GM23338 (cell line): Measurements from ENCODE around the gene IMPACT. TPM values are rescaled to one million over a fixed set of nuclear protein-coding genes. Genes with fewer than 3 reads are reported as not detected.

Experiments
- ATAC-seq: fragments of 200-7000 bp; cut with Tn5 transposase; 3 replicates; pipeline ENCODE4 v1.9.1; 2020
- DNase-seq: peaks from one replicate; pipeline ENCODE4 v3.0.0-alpha.2; 2015; ENCODE audit warnings: low spot score
- H2AFZ ChIP-seq: fragments of 200-600 bp; sonication (generic); 2 replicates; pipeline ENCODE4 v1.8.0; 2016; ENCODE audit warnings: antibody characterized with exemption, mild to moderate bottlenecking, moderate library complexity
- H3F3A ChIP-seq: fragments of 200-600 bp; sonication (generic); replicated peaks from 2 replicates; pipeline ENCODE4 v1.8.0; 2017; ENCODE audit warnings: antibody characterized with exemption, mixed run types, low read depth
- H3K27ac ChIP-seq: fragments of 200-600 bp; sonication (generic); 2 replicates; pipeline ENCODE4 v1.6.1; 2016; ENCODE audit warnings: low read depth
- H3K27me3 ChIP-seq: fragments of 200-600 bp; sonication (generic); 2 replicates; pipeline ENCODE4 v1.8.0; 2016; ENCODE audit warnings: mild to moderate bottlenecking, mixed run types, moderate library complexity; ENCODE audit not compliant: insufficient read depth
- H3K36me3 ChIP-seq: fragments of 200-600 bp; sonication (generic); 2 replicates; pipeline ENCODE4 v1.8.0; 2016; ENCODE audit warnings: mild to moderate bottlenecking; ENCODE audit not compliant: insufficient read depth
- H3K4me1 ChIP-seq: fragments of 200-600 bp; sonication (generic); 2 replicates; pipeline ENCODE4 v1.8.0; 2016; ENCODE audit warnings: mild to moderate bottlenecking, moderate library complexity; ENCODE audit not compliant: insufficient read depth
- H3K4me2 ChIP-seq: fragments of 200-600 bp; sonication (generic); 2 replicates; pipeline ENCODE4 v1.7.1; 2017; ENCODE audit warnings: mixed run types
- H3K4me3 ChIP-seq: fragments of 200-600 bp; sonication (generic); 2 replicates; pipeline ENCODE4 v1.6.1; 2016; ENCODE audit warnings: mixed run types
- H3K79me2 ChIP-seq: fragments of 200-600 bp; sonication (generic); replicated peaks from 2 replicates; pipeline ENCODE4 v1.8.0; 2017; ENCODE audit warnings: mild to moderate bottlenecking; ENCODE audit not compliant: insufficient read depth
- H3K9me2 ChIP-seq: fragments of 200-600 bp; sonication (generic); 2 replicates; pipeline ENCODE4 v1.8.0; 2017; ENCODE audit not compliant: insufficient read depth
- H4K20me1 ChIP-seq: fragments of 200-600 bp; sonication (generic); replicated peaks from 2 replicates; pipeline ENCODE4 v1.8.0; 2017; ENCODE audit warnings: mild to moderate bottlenecking; ENCODE audit not compliant: insufficient read depth
- H3K27ac Mint-ChIP-seq: 2 replicates; pipeline ENCODE4 v1.8.0; 2020; ENCODE audit warnings: inconsistent platforms, mild to moderate bottlenecking, moderate library complexity, mixed read lengths
- H3K27me3 Mint-ChIP-seq: 3 replicates; pipeline ENCODE4 v1.8.0; 2022; ENCODE audit warnings: low read depth, mild to moderate bottlenecking, moderate library complexity, mixed read lengths, inconsistent platforms; ENCODE audit not compliant: insufficient read depth, poor library complexity
- H3K36me3 Mint-ChIP-seq: 3 replicates; pipeline ENCODE4 v1.8.0; 2021; ENCODE audit warnings: low read depth, mild to moderate bottlenecking, inconsistent platforms, moderate library complexity, mixed read lengths
- H3K4me1 Mint-ChIP-seq: 3 replicates; pipeline ENCODE4 v1.8.0; 2020; ENCODE audit warnings: mild to moderate bottlenecking, inconsistent platforms, mixed read lengths
- H3K4me3 Mint-ChIP-seq: 3 replicates; pipeline ENCODE4 v1.8.0; 2021; ENCODE audit warnings: moderate library complexity, mild to moderate bottlenecking, inconsistent platforms, mixed read lengths
- H3K9me3 Mint-ChIP-seq: 3 replicates; pipeline ENCODE4 v1.8.0; 2020; ENCODE audit warnings: moderate library complexity, mild to moderate bottlenecking, inconsistent platforms, mixed read lengths
- CREB1 ChIP-seq: fragments of 250-450 bp; sonication (Bioruptor Pico); IDR thresholded peaks from 2 replicates; pipeline ENCODE4 v1.5.0; 2020; ENCODE audit warnings: low read depth, mild to moderate bottlenecking, moderate library complexity
- EZH2 ChIP-seq: fragments of 200-600 bp; sonication (generic); IDR thresholded peaks from one replicate; pipeline ENCODE4 v1.8.0; 2017; ENCODE audit warnings: antibody characterized with exemption, mild to moderate bottlenecking, low read depth; ENCODE audit not compliant: unreplicated experiment
- EZH2phosphoT487 ChIP-seq: fragments of 200-600 bp; sonication (generic); IDR thresholded peaks from one replicate; pipeline ENCODE4 v1.8.1; 2018; ENCODE audit warnings: antibody characterized with exemption; ENCODE audit not compliant: unreplicated experiment
- JUNB ChIP-seq: IDR thresholded peaks from one replicate; pipeline ENCODE4 v1.6.1; 2016; ENCODE audit warnings: antibody characterized with exemption; ENCODE audit not compliant: unreplicated experiment
- NANOG ChIP-seq: IDR thresholded peaks from 2 replicates; pipeline ENCODE4 v1.6.1; 2016; ENCODE audit warnings: antibody characterized with exemption, borderline replicate concordance
- POLR2AphosphoS5 ChIP-seq: IDR thresholded peaks from 2 replicates; pipeline ENCODE4 v1.6.1; 2016; ENCODE audit warnings: antibody characterized with exemption, low read depth
- STAT1 ChIP-seq: IDR thresholded peaks from one replicate; pipeline ENCODE4 v1.6.1; 2016; ENCODE audit warnings: antibody characterized with exemption; ENCODE audit not compliant: unreplicated experiment
- ZNF114 ChIP-seq: fragments of 250-450 bp; sonication (Bioruptor Pico); IDR thresholded peaks from 2 replicates; pipeline ENCODE4 v1.5.0; 2020; ENCODE audit warnings: mild to moderate bottlenecking, moderate library complexity
- ZNF331 ChIP-seq: fragments of 250-450 bp; sonication (Bioruptor Pico); IDR thresholded peaks from 2 replicates; pipeline ENCODE4 v1.5.0; 2020; ENCODE audit warnings: low read depth, mild to moderate bottlenecking, moderate library complexity
- polyA plus RNA-seq: library from polyadenylated mRNA; unstranded; fragments of >200 nt; fragmentation: Nextera tagmentation; extraction: Ambion mirVana; gene quantifications from 2 replicates; pipeline ENCODE4 v1.2.1, GENCODE V29; 2016
- total RNA-seq: library from RNA; depleted of rRNA; stranded (reverse); fragments of >200 nt; shearing (Covaris generic); gene quantifications from 2 replicates; pipeline ENCODE4 v1.2.3, GENCODE V29; 2014
- TF ChIP-seq, protein P1 (sequence below): fragments of 250-450 bp; sonication (Bioruptor Pico); IDR thresholded peaks from 2 replicates; pipeline ENCODE4 v1.5.0; 2020; ENCODE audit warnings: mild to moderate bottlenecking, moderate library complexity
- TF ChIP-seq, protein P2 (sequence below): IDR thresholded peaks from one replicate; pipeline ENCODE4 v1.6.1; 2018; ENCODE audit warnings: antibody characterized with exemption; ENCODE audit not compliant: unreplicated experiment
- TF ChIP-seq, protein P3 (sequence below): IDR thresholded peaks from 2 replicates; pipeline ENCODE4 v1.6.1; 2016; ENCODE audit warnings: antibody characterized with exemption
- TF ChIP-seq, protein P4 (sequence below), 2 experiments: fragments of 200-600 bp in 1 of 2; sonication (generic) in 1 of 2; conservative IDR thresholded peaks; 2 replicates each; pipeline versions ENCODE4 v1.5.1 to v1.6.1; 2016 to 2017; ENCODE audit warnings: antibody characterized with exemption in 2 of 2, low read depth in 2 of 2, mild to moderate bottlenecking in 2 of 2, moderate library complexity in 1 of 2

IMPACT gene
- total and polyA plus RNA-seq, 2 experiments from 2014 or later = 42.1 to 47.6 TPM

DNA sequence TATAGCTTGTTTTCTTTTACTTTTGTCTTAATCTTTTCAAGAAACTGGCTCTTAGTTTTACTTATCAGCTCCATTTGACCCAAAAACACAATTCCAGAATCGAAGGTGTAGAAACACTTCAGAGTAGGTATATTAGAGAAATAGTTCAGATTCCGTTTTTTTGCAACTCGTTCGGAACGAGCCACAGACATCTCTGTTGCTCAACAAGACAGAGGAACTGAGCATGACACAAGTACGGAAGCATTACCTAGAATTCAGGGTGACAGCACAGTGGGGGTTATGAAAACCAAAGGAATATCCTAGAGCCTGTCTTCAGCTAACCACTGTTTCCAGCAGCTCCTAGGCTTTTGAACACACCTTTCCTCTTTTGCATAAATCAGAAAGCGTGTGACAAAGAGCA is 39.0 kb downstream of the IMPACT start:
- Mint-ChIP-seq H3K9me3 (no peaks in the 10 kb centered on the region), H3K36me3 (no peaks in the 10 kb centered on the region), H3K4me1 (peaks cover 6% of the 10 kb centered on the region; the same call in 2 of the 3 replicates), H3K27me3 (peaks cover 4% of the 10 kb centered on the region), H3K27ac (no peak overlapping the region), H3K4me3 (no peak overlapping the region)
- no peaks in the 10 kb centered on the region for H3K4me1 ChIP-seq
- no peak overlapping the region for H3K27ac ChIP-seq
- no peak overlapping the region for H2AFZ ChIP-seq
- DNase-seq (no peak), ATAC-seq (no peak)
- H3K9me2 ChIP-seq = no peaks in the 10 kb centered on the region
- H3F3A ChIP-seq = no peaks in the 10 kb centered on the region
- no peak overlapping the region for H3K4me3 ChIP-seq
- H3K79me2 ChIP-seq = no peaks in the 10 kb centered on the region
- H3K27me3 ChIP-seq = no peaks in the 10 kb centered on the region
- H4K20me1 ChIP-seq = no peaks in the 10 kb centered on the region
- TF ChIP-seq ZNF331 = no peak
- TF ChIP-seq ZNF114 = no peak
- TF ChIP-seq CREB1 (CRISPR knock-in tag) = no peak
- TF ChIP-seq, protein P1, sequence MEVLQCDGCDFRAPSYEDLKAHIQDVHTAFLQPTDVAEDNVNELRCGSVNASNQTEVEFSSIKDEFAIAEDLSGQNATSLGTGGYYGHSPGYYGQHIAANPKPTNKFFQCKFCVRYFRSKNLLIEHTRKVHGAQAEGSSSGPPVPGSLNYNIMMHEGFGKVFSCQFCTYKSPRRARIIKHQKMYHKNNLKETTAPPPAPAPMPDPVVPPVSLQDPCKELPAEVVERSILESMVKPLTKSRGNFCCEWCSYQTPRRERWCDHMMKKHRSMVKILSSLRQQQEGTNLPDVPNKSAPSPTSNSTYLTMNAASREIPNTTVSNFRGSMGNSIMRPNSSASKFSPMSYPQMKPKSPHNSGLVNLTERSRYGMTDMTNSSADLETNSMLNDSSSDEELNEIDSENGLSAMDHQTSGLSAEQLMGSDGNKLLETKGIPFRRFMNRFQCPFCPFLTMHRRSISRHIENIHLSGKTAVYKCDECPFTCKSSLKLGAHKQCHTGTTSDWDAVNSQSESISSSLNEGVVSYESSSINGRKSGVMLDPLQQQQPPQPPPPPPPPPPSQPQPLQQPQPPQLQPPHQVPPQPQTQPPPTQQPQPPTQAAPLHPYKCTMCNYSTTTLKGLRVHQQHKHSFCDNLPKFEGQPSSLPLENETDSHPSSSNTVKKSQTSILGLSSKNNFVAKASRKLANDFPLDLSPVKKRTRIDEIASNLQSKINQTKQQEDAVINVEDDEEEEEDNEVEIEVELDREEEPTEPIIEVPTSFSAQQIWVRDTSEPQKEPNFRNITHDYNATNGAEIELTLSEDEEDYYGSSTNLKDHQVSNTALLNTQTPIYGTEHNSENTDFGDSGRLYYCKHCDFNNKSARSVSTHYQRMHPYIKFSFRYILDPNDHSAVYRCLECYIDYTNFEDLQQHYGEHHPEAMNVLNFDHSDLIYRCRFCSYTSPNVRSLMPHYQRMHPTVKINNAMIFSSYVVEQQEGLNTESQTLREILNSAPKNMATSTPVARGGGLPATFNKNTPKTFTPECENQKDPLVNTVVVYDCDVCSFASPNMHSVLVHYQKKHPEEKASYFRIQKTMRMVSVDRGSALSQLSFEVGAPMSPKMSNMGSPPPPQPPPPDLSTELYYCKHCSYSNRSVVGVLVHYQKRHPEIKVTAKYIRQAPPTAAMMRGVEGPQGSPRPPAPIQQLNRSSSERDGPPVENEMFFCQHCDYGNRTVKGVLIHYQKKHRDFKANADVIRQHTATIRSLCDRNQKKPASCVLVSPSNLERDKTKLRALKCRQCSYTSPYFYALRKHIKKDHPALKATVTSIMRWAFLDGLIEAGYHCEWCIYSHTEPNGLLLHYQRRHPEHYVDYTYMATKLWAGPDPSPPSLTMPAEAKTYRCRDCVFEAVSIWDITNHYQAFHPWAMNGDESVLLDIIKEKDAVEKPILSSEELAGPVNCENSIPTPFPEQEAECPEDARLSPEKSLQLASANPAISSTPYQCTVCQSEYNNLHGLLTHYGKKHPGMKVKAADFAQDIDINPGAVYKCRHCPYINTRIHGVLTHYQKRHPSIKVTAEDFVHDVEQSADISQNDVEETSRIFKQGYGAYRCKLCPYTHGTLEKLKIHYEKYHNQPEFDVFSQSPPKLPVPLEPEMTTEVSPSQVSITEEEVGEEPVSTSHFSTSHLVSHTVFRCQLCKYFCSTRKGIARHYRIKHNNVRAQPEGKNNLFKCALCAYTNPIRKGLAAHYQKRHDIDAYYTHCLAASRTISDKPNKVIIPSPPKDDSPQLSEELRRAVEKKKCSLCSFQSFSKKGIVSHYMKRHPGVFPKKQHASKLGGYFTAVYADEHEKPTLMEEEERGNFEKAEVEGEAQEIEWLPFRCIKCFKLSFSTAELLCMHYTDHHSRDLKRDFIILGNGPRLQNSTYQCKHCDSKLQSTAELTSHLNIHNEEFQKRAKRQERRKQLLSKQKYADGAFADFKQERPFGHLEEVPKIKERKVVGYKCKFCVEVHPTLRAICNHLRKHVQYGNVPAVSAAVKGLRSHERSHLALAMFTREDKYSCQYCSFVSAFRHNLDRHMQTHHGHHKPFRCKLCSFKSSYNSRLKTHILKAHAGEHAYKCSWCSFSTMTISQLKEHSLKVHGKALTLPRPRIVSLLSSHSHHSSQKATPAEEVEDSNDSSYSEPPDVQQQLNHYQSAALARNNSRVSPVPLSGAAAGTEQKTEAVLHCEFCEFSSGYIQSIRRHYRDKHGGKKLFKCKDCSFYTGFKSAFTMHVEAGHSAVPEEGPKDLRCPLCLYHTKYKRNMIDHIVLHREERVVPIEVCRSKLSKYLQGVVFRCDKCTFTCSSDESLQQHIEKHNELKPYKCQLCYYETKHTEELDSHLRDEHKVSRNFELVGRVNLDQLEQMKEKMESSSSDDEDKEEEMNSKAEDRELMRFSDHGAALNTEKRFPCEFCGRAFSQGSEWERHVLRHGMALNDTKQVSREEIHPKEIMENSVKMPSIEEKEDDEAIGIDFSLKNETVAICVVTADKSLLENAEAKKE = no peak
- no peak for TF ChIP-seq EZH2
- TF ChIP-seq, protein P2, sequence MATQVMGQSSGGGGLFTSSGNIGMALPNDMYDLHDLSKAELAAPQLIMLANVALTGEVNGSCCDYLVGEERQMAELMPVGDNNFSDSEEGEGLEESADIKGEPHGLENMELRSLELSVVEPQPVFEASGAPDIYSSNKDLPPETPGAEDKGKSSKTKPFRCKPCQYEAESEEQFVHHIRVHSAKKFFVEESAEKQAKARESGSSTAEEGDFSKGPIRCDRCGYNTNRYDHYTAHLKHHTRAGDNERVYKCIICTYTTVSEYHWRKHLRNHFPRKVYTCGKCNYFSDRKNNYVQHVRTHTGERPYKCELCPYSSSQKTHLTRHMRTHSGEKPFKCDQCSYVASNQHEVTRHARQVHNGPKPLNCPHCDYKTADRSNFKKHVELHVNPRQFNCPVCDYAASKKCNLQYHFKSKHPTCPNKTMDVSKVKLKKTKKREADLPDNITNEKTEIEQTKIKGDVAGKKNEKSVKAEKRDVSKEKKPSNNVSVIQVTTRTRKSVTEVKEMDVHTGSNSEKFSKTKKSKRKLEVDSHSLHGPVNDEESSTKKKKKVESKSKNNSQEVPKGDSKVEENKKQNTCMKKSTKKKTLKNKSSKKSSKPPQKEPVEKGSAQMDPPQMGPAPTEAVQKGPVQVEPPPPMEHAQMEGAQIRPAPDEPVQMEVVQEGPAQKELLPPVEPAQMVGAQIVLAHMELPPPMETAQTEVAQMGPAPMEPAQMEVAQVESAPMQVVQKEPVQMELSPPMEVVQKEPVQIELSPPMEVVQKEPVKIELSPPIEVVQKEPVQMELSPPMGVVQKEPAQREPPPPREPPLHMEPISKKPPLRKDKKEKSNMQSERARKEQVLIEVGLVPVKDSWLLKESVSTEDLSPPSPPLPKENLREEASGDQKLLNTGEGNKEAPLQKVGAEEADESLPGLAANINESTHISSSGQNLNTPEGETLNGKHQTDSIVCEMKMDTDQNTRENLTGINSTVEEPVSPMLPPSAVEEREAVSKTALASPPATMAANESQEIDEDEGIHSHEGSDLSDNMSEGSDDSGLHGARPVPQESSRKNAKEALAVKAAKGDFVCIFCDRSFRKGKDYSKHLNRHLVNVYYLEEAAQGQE = no peak
- no peak for TF ChIP-seq POLR2AphosphoS5
- TF ChIP-seq JUNB = no peak
- no peak for TF ChIP-seq EZH2phosphoT487
- no peak for TF ChIP-seq NANOG
- TF ChIP-seq, protein P3, sequence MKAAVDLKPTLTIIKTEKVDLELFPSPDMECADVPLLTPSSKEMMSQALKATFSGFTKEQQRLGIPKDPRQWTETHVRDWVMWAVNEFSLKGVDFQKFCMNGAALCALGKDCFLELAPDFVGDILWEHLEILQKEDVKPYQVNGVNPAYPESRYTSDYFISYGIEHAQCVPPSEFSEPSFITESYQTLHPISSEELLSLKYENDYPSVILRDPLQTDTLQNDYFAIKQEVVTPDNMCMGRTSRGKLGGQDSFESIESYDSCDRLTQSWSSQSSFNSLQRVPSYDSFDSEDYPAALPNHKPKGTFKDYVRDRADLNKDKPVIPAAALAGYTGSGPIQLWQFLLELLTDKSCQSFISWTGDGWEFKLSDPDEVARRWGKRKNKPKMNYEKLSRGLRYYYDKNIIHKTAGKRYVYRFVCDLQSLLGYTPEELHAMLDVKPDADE = no peak
- TF ChIP-seq STAT1 = no peak
- TF ChIP-seq, protein P4, sequence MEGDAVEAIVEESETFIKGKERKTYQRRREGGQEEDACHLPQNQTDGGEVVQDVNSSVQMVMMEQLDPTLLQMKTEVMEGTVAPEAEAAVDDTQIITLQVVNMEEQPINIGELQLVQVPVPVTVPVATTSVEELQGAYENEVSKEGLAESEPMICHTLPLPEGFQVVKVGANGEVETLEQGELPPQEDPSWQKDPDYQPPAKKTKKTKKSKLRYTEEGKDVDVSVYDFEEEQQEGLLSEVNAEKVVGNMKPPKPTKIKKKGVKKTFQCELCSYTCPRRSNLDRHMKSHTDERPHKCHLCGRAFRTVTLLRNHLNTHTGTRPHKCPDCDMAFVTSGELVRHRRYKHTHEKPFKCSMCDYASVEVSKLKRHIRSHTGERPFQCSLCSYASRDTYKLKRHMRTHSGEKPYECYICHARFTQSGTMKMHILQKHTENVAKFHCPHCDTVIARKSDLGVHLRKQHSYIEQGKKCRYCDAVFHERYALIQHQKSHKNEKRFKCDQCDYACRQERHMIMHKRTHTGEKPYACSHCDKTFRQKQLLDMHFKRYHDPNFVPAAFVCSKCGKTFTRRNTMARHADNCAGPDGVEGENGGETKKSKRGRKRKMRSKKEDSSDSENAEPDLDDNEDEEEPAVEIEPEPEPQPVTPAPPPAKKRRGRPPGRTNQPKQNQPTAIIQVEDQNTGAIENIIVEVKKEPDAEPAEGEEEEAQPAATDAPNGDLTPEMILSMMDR (conservative IDR thresholded peaks at IDR 0.05; ENCODE audit: low read depth in 2 of 2) = no peak
- H3K4me2 ChIP-seq = no peak overlapping the region
- no peaks in the 10 kb centered on the region for H3K36me3 ChIP-seq
